IMR-90 (cell line): ENCODE measurements around the gene NCBP2L. TPM values are rescaled to one million over a fixed set of nuclear protein-coding genes. Genes with fewer than 3 reads are reported as not detected.

Source experiments
- ATAC-seq: fragments of 200-7000 bp; cut with Tn5 transposase; 2 replicates; pipeline ENCODE4 v1.9.1; 2020; ENCODE audit warnings: low read depth, mild to moderate bottlenecking, moderate library complexity
- BruUV-seq: library from RNA; stranded (reverse); fragments of 400-500 nt; replicated peaks from 2 replicates; lab custom pipeline; 2021; lab: Mats Ljungman, UMichigan
- CTCF ChIA-PET: fragments of 300-600 bp; formaldehyde crosslinking; extraction: SDS; loops from one replicate; lab custom pipeline; 2021; ENCODE audit warnings: antibody characterized with exemption; lab: Yijun Ruan, JAX
- POLR2A ChIA-PET: fragments of 300-600 bp; sonication (Branson Sonifier 250); formaldehyde crosslinking; loops from one replicate; lab custom pipeline; 2022; ENCODE audit warnings: antibody characterized with exemption; ENCODE audit not compliant: unreplicated experiment; lab: Charles Lee
- DNase-seq: peaks from one replicate; pipeline ENCODE4 v3.0.0; 2013
- H2AFZ ChIP-seq: replicated peaks from 2 replicates; pipeline ENCODE3; 2013; ENCODE audit warnings: low read length, mild to moderate bottlenecking; ENCODE audit not compliant: poor library complexity
- H2AK5ac ChIP-seq: 2 replicates; pipeline ENCODE4 v1.6.1; 2013; ENCODE audit warnings: low read depth, low read length, inconsistent platforms
- H2AK9ac ChIP-seq: replicated peaks from 2 replicates; pipeline ENCODE3; 2013; ENCODE audit warnings: mild to moderate bottlenecking, low read depth, low read length, moderate library complexity; ENCODE audit not compliant: poor library complexity
- H2BK120ac ChIP-seq: 2 replicates; pipeline ENCODE4 v1.6.1; 2013; ENCODE audit warnings: low read depth, low read length, inconsistent platforms
- H2BK15ac ChIP-seq: 3 replicates; pipeline ENCODE4 v1.6.1; 2013; ENCODE audit warnings: low read depth, low read length, inconsistent platforms
- H2BK20ac ChIP-seq: 2 replicates; pipeline ENCODE4 v1.6.1; 2013; ENCODE audit warnings: low read depth, mild to moderate bottlenecking, inconsistent platforms, low read length, moderate library complexity
- H2BK5ac ChIP-seq: 2 replicates; pipeline ENCODE4 v1.6.1; 2013; ENCODE audit warnings: mild to moderate bottlenecking, low read depth, low read length, inconsistent platforms; ENCODE audit not compliant: poor library complexity, severe bottlenecking
- H3K14ac ChIP-seq: replicated peaks from 2 replicates; pipeline ENCODE4 v1.6.1; 2013; ENCODE audit warnings: low read depth, low read length, inconsistent platforms
- H3K18ac ChIP-seq: 2 replicates; pipeline ENCODE4 v1.6.1; 2013; ENCODE audit warnings: low read depth, low read length, control low read depth
- H3K23ac ChIP-seq: 2 replicates; pipeline ENCODE4 v1.6.1; 2013; ENCODE audit warnings: low read depth, low read length, inconsistent platforms
- H3K27ac ChIP-seq: 2 replicates; pipeline ENCODE4 v1.5.1; 2013; ENCODE audit warnings: mild to moderate bottlenecking, control low read depth, low read length; ENCODE audit not compliant: insufficient read depth
- H3K27me3 ChIP-seq: 2 replicates; pipeline ENCODE4 v1.6.1; 2013; ENCODE audit warnings: low read length; ENCODE audit not compliant: control insufficient read depth, insufficient read depth
- H3K36me3 ChIP-seq: 2 replicates; pipeline ENCODE4 v1.6.1; 2013; ENCODE audit warnings: low read length, mixed read lengths; ENCODE audit not compliant: control insufficient read depth, insufficient read depth
- H3K4ac ChIP-seq: 2 replicates; pipeline ENCODE4 v1.6.1; 2013; ENCODE audit warnings: low read depth, low read length, inconsistent platforms
- H3K4me1 ChIP-seq: 2 replicates; pipeline ENCODE4 v1.6.1; 2013; ENCODE audit warnings: low read length, mixed read lengths; ENCODE audit not compliant: control insufficient read depth, insufficient read depth
- H3K4me2 ChIP-seq: 2 replicates; pipeline ENCODE4 v1.6.1; 2013; ENCODE audit warnings: low read depth, mild to moderate bottlenecking, control low read depth, low read length, moderate library complexity
- H3K4me3 ChIP-seq: 2 replicates; pipeline ENCODE4 v1.5.1; 2013; ENCODE audit warnings: low read depth, mild to moderate bottlenecking, control low read depth, low read length, moderate library complexity; ENCODE audit not compliant: insufficient read depth
- H3K56ac ChIP-seq: 2 replicates; pipeline ENCODE4 v1.6.1; 2013; ENCODE audit warnings: low read length, inconsistent platforms; ENCODE audit not compliant: insufficient read depth; ENCODE audit errors: extremely low read depth
- H3K79me1 ChIP-seq, 2 experiments: 2 replicates each; pipeline ENCODE4 v1.6.1; 2013; ENCODE audit warnings: low read length in 2 of 2, inconsistent platforms in 1 of 2, low read depth in 1 of 2
- H3K9ac ChIP-seq: 2 replicates; pipeline ENCODE4 v1.6.1; 2013; ENCODE audit warnings: low read depth, low read length, control low read depth
- H3K9me1 ChIP-seq: 2 replicates; pipeline ENCODE4 v1.6.1; 2013; ENCODE audit warnings: low read length, inconsistent platforms; ENCODE audit not compliant: insufficient read depth
- H3K9me3 ChIP-seq: 2 replicates; pipeline ENCODE4 v1.6.1; 2013; ENCODE audit warnings: low read length; ENCODE audit not compliant: control insufficient read depth, insufficient read depth
- H4K20me1 ChIP-seq: 2 replicates; pipeline ENCODE4 v1.6.1; 2013; ENCODE audit warnings: low read length, inconsistent platforms; ENCODE audit not compliant: insufficient read depth
- H4K5ac ChIP-seq: 2 replicates; pipeline ENCODE4 v1.6.1; 2013; ENCODE audit warnings: mild to moderate bottlenecking, low read depth, low read length, control low read depth
- H4K8ac ChIP-seq, 2 experiments: 2 replicates each; pipeline ENCODE4 v1.6.1; 2013; ENCODE audit warnings: low read depth in 2 of 2, low read length in 2 of 2, control low read depth in 1 of 2, inconsistent platforms in 1 of 2
- H4K91ac ChIP-seq: 2 replicates; pipeline ENCODE4 v1.6.1; 2013; ENCODE audit warnings: low read depth, low read length, inconsistent platforms; ENCODE audit not compliant: insufficient read depth
- BHLHE40 ChIP-seq: fragments of 150-350 bp; IDR thresholded peaks from 2 replicates; pipeline ENCODE4 v1.6.1; 2016; ENCODE audit warnings: mild to moderate bottlenecking, low read depth, low read length
- CEBPB ChIP-seq: IDR thresholded peaks from 2 replicates; pipeline ENCODE4 v1.6.1; 2012; ENCODE audit warnings: low read depth, low read length, improper control_type of control experiment
- CHD1 ChIP-seq: IDR thresholded peaks from 2 replicates; pipeline ENCODE4 v1.6.1; 2012; ENCODE audit warnings: low read depth, low read length, improper control_type of control experiment
- FOS ChIP-seq: fragments of 150-350 bp; IDR thresholded peaks from 2 replicates; pipeline ENCODE4 v1.6.1; 2016; ENCODE audit warnings: low read depth, low read length
- MAFK ChIP-seq: IDR thresholded peaks from 2 replicates; pipeline ENCODE4 v1.6.1; 2012; ENCODE audit warnings: low read depth, low read length, improper control_type of control experiment
- MAZ ChIP-seq: IDR thresholded peaks from 2 replicates; pipeline ENCODE4 v1.6.1; 2012; ENCODE audit warnings: low read depth, mild to moderate bottlenecking, low read length, improper control_type of control experiment, moderate library complexity, borderline replicate concordance
- MXI1 ChIP-seq: IDR thresholded peaks from 2 replicates; pipeline ENCODE4 v1.6.1; 2012; ENCODE audit warnings: low read depth, mild to moderate bottlenecking, low read length, moderate library complexity, borderline replicate concordance
- NFE2L2 ChIP-seq: fragments of 150-350 bp; IDR thresholded peaks from 2 replicates; pipeline ENCODE4 v1.6.1; 2016; ENCODE audit warnings: low read depth, mild to moderate bottlenecking, low read length
- POLR2A ChIP-seq: IDR thresholded peaks from 2 replicates; pipeline ENCODE4 v1.6.1; 2012; ENCODE audit warnings: mild to moderate bottlenecking, low read depth, low read length
- RAD21 ChIP-seq: IDR thresholded peaks from 2 replicates; pipeline ENCODE4 v1.6.1; 2012; ENCODE audit warnings: low read length, improper control_type of control experiment
- RCOR1 ChIP-seq: IDR thresholded peaks from 2 replicates; pipeline ENCODE4 v1.6.1; 2012; ENCODE audit warnings: mild to moderate bottlenecking, low read length, improper control_type of control experiment; ENCODE audit not compliant: insufficient replicate concordance
- RFX5 ChIP-seq: IDR thresholded peaks from 2 replicates; pipeline ENCODE4 v1.8.0; 2012; ENCODE audit warnings: low read depth, mild to moderate bottlenecking, low read length, moderate library complexity
- SMC3 ChIP-seq: fragments of 150-350 bp; IDR thresholded peaks from 2 replicates; pipeline ENCODE4 v1.6.1; 2016; ENCODE audit warnings: low read depth, mild to moderate bottlenecking, antibody characterized with exemption, low read length, moderate library complexity
- WGBS, 2 experiments: methylation state at CpG; one replicate each; pipeline versions ENCODE4 v1.1.5 to v1.1.7; 2013; ENCODE audit warnings: missing lambda C conversion rate in 2 of 2; ENCODE audit not compliant: insufficient read length in 1 of 2; ENCODE audit errors: extremely low coverage in 2 of 2; 5-methylcytosine and 5-hydroxymethylcytosine counted together
- dilution Hi-C: fragments of 300-500 bp; cut with HindIII; formaldehyde crosslinking; loops from one replicate; pipeline ENCODE4 v1.14.3; 2018; ENCODE audit warnings: low sequenced_read_pairs; ENCODE audit not compliant: unreplicated experiment
- in situ Hi-C: fragments of 300-500 bp; cut with MboI; formaldehyde crosslinking; loops from 3 replicates; pipeline ENCODE4 v1.14.3; 2019; ENCODE audit warnings: low sequenced_read_pairs, inconsistent platforms, mixed read lengths
- intact Hi-C: fragments of 100-400 bp; cut with micrococcal nuclease; formaldehyde crosslinking; loops from 2 replicates; pipeline ENCODE4 v1.10.0; 2022
- polyA plus RNA-seq, 3 experiments: library from polyadenylated mRNA; depleted of rRNA; stranded (reverse); fragments of >200 nt; gene quantifications; 2 replicates each; pipeline ENCODE4 v1.2.3, GENCODE V29; 2012; ENCODE audit warnings: low replicate concordance in 1 of 3
- total RNA-seq: library from RNA; depleted of rRNA; stranded (reverse); fragments of >200 nt; gene quantifications from 2 replicates; pipeline ENCODE4 v1.2.3, GENCODE V29; 2012
- TF ChIP-seq, protein P1 (sequence below): fragments of 150-350 bp; IDR thresholded peaks from 2 replicates; pipeline ENCODE4 v1.6.1; 2017; ENCODE audit warnings: mild to moderate bottlenecking, antibody characterized with exemption, low read length, low read depth
- TF ChIP-seq, protein P2 (sequence below): conservative IDR thresholded peaks from 2 replicates; pipeline ENCODE4 v1.5.1; 2012; ENCODE audit warnings: mild to moderate bottlenecking, low read depth, low read length, improper control_type of control experiment
- TF ChIP-seq, protein P3 (sequence below): fragments of 150-350 bp; IDR thresholded peaks from 2 replicates; pipeline ENCODE4 v1.6.1; 2016; ENCODE audit warnings: low read depth, mild to moderate bottlenecking, low read length, moderate library complexity, borderline replicate concordance

Gene NCBP2L
- total and polyA plus RNA-seq, 2 of the 4 experiments (the other 2 are of a cell fraction): not detected

DNA sequence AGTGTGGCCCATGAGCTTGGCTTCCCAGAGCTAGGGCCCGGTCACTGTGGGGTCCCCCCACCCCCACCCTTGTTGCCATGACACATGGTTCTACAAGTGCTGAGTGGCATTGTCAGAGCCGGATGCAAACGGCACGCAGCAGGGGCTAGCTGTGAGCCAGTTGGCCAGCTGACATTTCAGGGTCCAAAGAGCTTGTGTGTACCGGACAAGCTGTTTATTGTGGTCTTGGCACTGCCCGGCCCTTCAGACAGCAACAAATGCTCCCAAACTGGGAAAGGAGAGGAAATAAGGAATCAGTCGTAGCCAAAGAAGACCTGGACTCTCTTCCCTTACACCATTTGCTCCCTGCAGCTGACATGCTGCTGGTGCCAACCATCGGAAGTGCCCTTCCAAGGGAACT is 38.8 kb upstream of the NCBP2L start:
- ChIA-PET POLR2A (no interaction called here), CTCF (no interaction called here)
- DNase-seq (no peak), ATAC-seq (no peak)
- no peak overlapping the region for H4K91ac ChIP-seq
- no CpG with 5 or more reads among the region's 8 CpGs for WGBS, 2 experiments
- intact Hi-C loops (no loop called here), dilution Hi-C loops (no loop called here), in situ Hi-C loops (no loop called here)
- H2BK5ac ChIP-seq: no peak overlapping the region
- no peak overlapping the region for H2AFZ ChIP-seq
- BruUV-seq: no TSS peak
- no peak overlapping the region for H2AK5ac ChIP-seq
- peaks cover 4% of the 10 kb centered on the region; the same call in 1 of the 2 replicates for H4K20me1 ChIP-seq
- H3K4ac ChIP-seq: no peak overlapping the region
- no peaks in the 10 kb centered on the region for H3K9me3 ChIP-seq
- H2BK20ac ChIP-seq: no peak overlapping the region
- H3K79me1 ChIP-seq: no peaks in the 10 kb centered on the region
- no peak overlapping the region for H3K18ac ChIP-seq
- no peak for TF ChIP-seq BHLHE40
- no peak for TF ChIP-seq RFX5
- no peak for TF ChIP-seq MAFK
- no peak for TF ChIP-seq MAZ
- TF ChIP-seq, protein P1, sequence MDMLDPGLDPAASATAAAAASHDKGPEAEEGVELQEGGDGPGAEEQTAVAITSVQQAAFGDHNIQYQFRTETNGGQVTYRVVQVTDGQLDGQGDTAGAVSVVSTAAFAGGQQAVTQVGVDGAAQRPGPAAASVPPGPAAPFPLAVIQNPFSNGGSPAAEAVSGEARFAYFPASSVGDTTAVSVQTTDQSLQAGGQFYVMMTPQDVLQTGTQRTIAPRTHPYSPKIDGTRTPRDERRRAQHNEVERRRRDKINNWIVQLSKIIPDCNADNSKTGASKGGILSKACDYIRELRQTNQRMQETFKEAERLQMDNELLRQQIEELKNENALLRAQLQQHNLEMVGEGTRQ: no peak
- no peak for TF ChIP-seq CEBPB
- TF ChIP-seq, protein P2, sequence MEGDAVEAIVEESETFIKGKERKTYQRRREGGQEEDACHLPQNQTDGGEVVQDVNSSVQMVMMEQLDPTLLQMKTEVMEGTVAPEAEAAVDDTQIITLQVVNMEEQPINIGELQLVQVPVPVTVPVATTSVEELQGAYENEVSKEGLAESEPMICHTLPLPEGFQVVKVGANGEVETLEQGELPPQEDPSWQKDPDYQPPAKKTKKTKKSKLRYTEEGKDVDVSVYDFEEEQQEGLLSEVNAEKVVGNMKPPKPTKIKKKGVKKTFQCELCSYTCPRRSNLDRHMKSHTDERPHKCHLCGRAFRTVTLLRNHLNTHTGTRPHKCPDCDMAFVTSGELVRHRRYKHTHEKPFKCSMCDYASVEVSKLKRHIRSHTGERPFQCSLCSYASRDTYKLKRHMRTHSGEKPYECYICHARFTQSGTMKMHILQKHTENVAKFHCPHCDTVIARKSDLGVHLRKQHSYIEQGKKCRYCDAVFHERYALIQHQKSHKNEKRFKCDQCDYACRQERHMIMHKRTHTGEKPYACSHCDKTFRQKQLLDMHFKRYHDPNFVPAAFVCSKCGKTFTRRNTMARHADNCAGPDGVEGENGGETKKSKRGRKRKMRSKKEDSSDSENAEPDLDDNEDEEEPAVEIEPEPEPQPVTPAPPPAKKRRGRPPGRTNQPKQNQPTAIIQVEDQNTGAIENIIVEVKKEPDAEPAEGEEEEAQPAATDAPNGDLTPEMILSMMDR: no peak
- TF ChIP-seq NFE2L2: no peak
- TF ChIP-seq RCOR1: no peak
- TF ChIP-seq MXI1: no peak
- no peak for TF ChIP-seq POLR2A
- TF ChIP-seq, protein P3, sequence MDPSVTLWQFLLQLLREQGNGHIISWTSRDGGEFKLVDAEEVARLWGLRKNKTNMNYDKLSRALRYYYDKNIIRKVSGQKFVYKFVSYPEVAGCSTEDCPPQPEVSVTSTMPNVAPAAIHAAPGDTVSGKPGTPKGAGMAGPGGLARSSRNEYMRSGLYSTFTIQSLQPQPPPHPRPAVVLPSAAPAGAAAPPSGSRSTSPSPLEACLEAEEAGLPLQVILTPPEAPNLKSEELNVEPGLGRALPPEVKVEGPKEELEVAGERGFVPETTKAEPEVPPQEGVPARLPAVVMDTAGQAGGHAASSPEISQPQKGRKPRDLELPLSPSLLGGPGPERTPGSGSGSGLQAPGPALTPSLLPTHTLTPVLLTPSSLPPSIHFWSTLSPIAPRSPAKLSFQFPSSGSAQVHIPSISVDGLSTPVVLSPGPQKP: no peak
- no peak for TF ChIP-seq CHD1
- no peak for TF ChIP-seq SMC3
- no peak for TF ChIP-seq FOS
- TF ChIP-seq RAD21: no peak
- peaks cover 3% of the 10 kb centered on the region; the same call in 1 of the 2 replicates for H3K4me1 ChIP-seq
- H3K9me1 ChIP-seq: no peaks in the 10 kb centered on the region
- no peak overlapping the region for H2BK15ac ChIP-seq
- H3K27ac ChIP-seq: no peak overlapping the region
- H3K14ac ChIP-seq: no peak overlapping the region
- H4K5ac ChIP-seq: no peak overlapping the region
- no peak overlapping the region for H3K56ac ChIP-seq
- no peak overlapping the region for H3K9ac ChIP-seq
- no peak overlapping the region for H2AK9ac ChIP-seq
- no peak overlapping the region for H2BK120ac ChIP-seq
- no peak overlapping the region for H3K4me2 ChIP-seq
- H3K36me3 ChIP-seq: no peaks in the 10 kb centered on the region
- peaks cover 34% of the 10 kb centered on the region for H3K27me3 ChIP-seq
- H4K8ac ChIP-seq: no peak overlapping the region
- no peak overlapping the region for H3K23ac ChIP-seq
- H3K4me3 ChIP-seq: no peak overlapping the region
